A172 (cell line): Measurements from ENCODE around the gene NSUN3. TPM values are rescaled to one million over a fixed set of nuclear protein-coding genes. Genes with fewer than 3 reads are reported as not detected.

ENCODE experiments used
- DNase-seq: peaks from one replicate; pipeline ENCODE4 v3.0.0-alpha.2; 2015; ENCODE audit warnings: low spot score
- total RNA-seq: library from RNA; depleted of rRNA; stranded (reverse); fragments of >200 nt; shearing (Covaris generic); gene quantifications from 2 replicates; pipeline ENCODE4 v1.2.3, GENCODE V29; 2014

Gene NSUN3
- total RNA-seq, 1 experiment from 2014 or later: 16.7 TPM

DNA sequence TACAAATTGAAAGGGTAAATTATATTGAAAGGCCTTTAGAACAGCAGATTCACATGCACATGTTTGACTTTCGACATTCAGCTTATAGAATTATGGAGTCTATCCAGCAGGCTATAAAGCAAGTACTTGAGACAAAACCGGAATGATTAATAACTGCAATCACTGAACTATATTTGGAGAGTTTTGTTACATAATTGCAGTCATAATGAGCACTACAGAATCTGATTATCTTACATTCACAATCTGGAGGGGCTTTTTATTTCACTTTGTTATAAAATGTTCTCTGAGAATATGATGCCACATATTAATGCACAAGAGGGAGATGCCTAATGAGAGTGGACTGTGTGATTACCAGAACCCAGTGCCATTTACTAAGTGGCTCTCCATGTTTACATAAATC lies 64.3 kb downstream of the NSUN3 start:
- DNase-seq: no peak

DNA sequence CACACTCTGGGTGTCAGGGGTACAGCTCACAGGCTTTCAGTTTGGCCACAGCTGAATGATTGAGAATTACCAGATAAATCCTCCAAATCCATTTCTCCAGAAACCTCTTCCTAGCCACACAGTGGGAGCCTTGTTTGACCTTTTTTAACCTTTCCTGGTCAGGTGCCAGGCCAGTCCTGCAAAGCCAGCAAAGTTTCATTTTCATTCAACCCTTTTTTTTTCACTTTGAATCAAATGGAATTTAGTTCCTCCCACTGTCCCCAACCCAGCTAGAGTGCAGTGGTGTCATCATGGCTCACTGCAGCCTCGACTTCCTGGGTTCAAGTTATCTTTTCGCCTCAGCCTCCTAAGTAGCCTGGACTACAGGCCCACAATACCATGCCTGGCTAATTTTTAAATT lies 67.8 kb downstream of the NSUN3 start:
- DNase-seq: no peak

- no peak for DNase-seq
Measured at GRCh38 chr3:94132777-94133176, 69.9 kb downstream of the NSUN3 start.

GRCh38 chr3:94136133-94136532 lies 73.3 kb downstream of the NSUN3 start:
- no peak for DNase-seq

DNA sequence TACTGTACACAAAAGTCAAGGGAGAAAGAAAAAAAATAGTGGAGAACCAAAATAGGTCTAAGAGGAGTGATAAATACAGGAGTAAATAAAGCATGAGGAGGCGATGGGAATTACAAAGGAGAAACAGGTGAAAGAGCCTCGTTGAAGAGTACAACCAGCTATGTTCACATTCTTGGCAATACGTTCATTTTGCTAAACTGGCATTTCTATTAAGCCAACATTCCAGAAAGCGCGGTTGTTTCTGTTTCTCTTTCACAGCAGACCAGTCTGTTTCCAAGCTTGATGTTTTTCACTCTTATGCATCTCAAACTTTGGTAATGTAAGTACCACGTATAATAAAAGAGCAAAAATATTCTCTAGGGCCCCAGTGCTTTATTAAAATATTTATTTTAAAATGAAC lies 74.5 kb downstream of the NSUN3 start:
- no peak for DNase-seq

DNA sequence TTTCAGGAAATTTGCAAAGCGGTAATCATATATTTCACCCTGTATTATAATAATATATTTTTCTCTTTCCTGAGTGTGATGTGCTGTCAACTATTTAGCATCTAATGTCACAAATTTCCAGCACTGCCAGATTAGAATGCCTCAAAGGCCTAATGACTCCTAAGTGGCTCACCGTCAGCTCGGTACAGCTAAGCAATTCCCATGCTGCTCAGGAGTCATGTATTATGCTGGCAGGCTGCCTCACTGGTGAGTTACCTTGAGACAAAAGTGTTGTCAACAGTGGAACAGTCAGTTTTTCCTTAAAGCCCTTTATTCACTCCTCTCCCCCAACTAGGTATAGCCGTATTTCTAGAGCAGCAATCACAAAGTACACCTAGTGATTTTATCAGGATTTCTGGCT lies 83.6 kb downstream of the NSUN3 start:
- DNase-seq: no peak

DNA sequence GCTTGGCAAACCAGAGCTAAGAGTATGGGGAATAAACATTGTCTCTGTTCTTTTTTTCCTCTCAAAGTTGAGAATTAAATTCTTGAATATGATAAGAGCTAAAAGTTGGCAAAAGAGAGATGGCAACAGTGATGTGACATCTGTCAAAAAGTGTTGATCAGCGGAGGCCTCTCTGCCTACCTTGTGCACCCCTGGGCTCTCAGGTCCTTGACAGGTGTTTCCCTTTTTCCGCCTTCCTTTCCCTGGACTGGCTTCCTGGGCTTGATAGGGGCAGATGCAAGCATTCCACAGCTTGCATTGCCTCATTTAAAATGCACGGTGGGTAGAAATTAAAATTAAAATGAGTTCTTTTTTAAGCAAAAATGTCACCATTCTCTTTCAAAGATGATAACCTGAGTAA lies 84.2 kb downstream of the NSUN3 start:
- no peak for DNase-seq

GRCh38 chr3:94150113-94150512 lies 87.3 kb downstream of the NSUN3 start:
- DNase-seq: no peak

GRCh38 chr3:94156626-94157025 lies 93.8 kb downstream of the NSUN3 start:
- DNase-seq: no peak

DNA sequence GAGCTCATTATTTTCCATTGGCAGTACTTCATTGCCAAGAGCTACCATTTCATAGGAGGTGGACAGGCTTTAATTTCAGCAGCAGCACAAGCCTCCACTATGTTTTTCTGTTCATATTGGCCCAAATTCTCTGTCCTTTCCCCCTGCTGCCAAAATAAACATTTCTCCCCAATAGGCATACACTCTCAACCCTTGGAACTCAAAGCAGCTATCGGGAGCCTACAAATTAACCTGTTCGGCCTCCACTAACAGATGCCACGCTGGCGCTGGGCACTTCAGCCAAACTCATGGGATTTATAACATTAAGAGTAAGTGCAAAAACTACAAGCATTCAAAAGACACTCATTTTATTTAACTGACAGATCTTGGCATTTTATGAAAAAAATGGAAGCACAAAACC lies 95.7 kb downstream of the NSUN3 start:
- no peak for DNase-seq

GRCh38 chr3:94159062-94159828 lies 96.4 kb downstream of the NSUN3 start:
- DNase-seq: peak; percentile 68

- peak; percentile 98 for DNase-seq
Measured at GRCh38 chr3:94162700-94163099, 99.8 kb downstream of the NSUN3 start.

DNA sequence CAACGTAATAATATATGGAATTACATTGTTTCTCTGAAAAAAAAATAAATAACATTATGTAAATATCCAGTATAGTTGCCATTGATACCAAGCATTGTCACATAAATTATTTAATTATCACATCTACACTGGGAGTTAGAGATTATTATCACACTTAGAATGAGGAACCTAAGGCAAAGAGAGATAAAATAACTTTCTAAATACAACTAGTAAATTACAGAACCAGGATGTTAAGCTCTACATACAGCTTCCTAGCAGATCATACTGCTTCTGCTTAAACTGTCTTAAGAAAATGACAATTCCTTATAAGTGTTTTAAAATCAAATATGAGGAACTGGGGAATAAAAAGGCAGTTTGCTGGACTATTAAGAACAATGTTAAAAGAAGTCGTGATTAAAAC lies 104.5 kb downstream of the NSUN3 start:
- no peak for DNase-seq

DNA sequence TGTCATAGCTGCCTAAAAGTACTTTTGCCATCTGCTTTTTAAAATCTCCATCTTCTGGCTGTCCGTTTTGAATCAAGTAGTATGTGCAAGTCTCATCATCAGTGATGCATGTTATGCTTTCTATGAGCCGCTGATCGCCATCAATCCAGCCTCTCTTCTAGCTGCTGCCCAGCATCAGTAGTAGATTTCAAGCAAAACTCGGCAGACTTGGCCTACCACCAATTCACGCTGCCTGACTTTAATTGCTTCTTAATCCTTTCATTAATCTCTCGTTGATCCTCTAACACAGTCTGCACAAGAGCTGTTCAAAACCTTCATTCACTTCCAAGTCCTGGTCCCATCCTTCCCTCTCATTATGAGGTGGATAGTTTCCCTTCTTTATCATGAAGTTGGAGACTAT lies 104.9 kb downstream of the NSUN3 start:
- DNase-seq: no peak

- DNase-seq: no peak
Measured at GRCh38 chr3:94171954-94172353, 109.1 kb downstream of the NSUN3 start.

DNA sequence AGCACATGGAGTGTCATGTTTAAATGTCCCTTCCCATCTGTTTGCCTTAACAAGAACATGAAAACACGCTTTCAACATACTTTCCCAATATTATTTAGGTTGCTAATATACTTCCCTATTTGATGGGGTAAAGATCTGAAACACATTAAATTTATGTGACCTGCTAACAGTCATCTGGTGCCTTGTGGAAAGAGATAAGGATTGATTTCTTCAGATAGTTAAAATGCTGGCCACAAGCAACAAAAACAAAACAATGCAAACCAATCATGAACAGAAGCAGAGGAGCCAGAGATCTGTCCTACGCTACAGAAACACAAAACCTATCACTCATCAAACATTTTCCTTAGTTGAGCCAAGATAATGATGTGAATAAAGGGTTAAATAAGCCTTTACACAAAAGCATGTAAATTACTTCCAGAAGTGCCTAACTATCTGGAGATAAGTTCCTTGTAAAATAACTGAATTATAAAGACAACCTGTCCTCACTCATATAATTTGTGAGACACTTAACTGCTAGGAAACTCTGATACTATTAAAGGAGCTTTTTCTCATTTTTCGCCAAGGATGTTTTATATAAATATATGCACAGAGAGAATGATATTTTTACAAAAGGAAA lies 109.9 kb downstream of the NSUN3 start:
- DNase-seq: no peak

- peak; percentile 76 for DNase-seq
Measured at GRCh38 chr3:94173673-94174434, 111.0 kb downstream of the NSUN3 start.

- DNase-seq: no peak
Measured at GRCh38 chr3:94175677-94176076, 112.8 kb downstream of the NSUN3 start.

- DNase-seq: no peak
Measured at GRCh38 chr3:94176988-94177745, 114.3 kb downstream of the NSUN3 start.
